ENCODE data around the gene MRPL42.

DNA sequence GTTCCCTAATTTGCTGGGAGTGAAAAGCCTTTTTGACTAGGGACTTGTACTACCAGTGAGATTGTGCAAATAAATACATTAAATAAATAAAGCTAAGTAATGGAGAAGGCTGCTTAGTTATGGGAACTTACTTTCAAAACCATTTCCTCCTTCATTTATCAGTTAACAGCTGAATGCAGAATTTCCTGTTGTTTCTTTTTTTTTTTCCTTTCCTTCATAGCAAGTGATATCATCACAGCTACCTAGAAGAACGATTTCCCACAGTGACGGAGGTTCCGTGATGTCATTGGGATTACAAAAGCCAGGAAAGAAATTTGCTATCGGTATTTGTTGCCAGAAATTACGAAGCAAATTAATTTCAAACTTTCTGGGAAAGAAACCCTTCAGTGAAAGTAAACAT is 63.0 kb downstream of the MRPL42 start:
- TF ChIP-seq EZH2phosphoT487 (IDR thresholded peaks at IDR 0.05): no peak
- TF ChIP-seq, protein P1, sequence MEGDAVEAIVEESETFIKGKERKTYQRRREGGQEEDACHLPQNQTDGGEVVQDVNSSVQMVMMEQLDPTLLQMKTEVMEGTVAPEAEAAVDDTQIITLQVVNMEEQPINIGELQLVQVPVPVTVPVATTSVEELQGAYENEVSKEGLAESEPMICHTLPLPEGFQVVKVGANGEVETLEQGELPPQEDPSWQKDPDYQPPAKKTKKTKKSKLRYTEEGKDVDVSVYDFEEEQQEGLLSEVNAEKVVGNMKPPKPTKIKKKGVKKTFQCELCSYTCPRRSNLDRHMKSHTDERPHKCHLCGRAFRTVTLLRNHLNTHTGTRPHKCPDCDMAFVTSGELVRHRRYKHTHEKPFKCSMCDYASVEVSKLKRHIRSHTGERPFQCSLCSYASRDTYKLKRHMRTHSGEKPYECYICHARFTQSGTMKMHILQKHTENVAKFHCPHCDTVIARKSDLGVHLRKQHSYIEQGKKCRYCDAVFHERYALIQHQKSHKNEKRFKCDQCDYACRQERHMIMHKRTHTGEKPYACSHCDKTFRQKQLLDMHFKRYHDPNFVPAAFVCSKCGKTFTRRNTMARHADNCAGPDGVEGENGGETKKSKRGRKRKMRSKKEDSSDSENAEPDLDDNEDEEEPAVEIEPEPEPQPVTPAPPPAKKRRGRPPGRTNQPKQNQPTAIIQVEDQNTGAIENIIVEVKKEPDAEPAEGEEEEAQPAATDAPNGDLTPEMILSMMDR (IDR thresholded peaks at IDR 0.05): no peak
- no peak for TF ChIP-seq EZH2 (IDR thresholded peaks at IDR 0.05)

Data from neural progenitor cell (in vitro differentiated cells).